Measurements from ENCODE around the gene CACNA1S. TPM values are rescaled to one million over a fixed set of nuclear protein-coding genes. Genes with fewer than 3 reads are reported as not detected.

Gene CACNA1S
- total RNA-seq, 1 experiment from 2014 or later: not detected

GRCh38 chr1:201076092-201076491, 36.1 kb downstream of the CACNA1S start:
- no peak for TF ChIP-seq CTCF (IDR thresholded peaks at IDR 0.05)
- no peak for TF ChIP-seq POLR2AphosphoS5 (IDR thresholded peaks at IDR 0.05; ENCODE audit: low read depth, low read length)
- no peak for TF ChIP-seq SIN3A (IDR thresholded peaks at IDR 0.05; ENCODE audit: borderline replicate concordance, insufficient read depth, low read depth, low read length)
- no peak for TF ChIP-seq TCF7L2 (IDR thresholded peaks at IDR 0.05; ENCODE audit: low read depth, low read length)
- TF ChIP-seq REST (IDR thresholded peaks at IDR 0.05; ENCODE audit: insufficient read depth in 1 of 2, low read depth in 2 of 2, low read length in 1 of 2): no peak
- CTCF ChIA-PET: no interaction called here
- in situ Hi-C loops (cut with HindIII; ENCODE audit: low pct_unique_long_range_greater_than_20kb, low sequenced_read_pairs) (no loop called here), intact Hi-C loops (cut with micrococcal nuclease; ENCODE audit: unreplicated experiment) (no loop called here)
- H3K4me3 ChIP-seq (ENCODE audit: low read depth in 2 of 2, low read length in 2 of 2): no peak overlapping the region
- H3K27me3 ChIP-seq (ENCODE audit: control insufficient read depth, insufficient read depth, low read length): 0 out of 2 replicates have a peak, but pooled peaks cover 3% of the 10 kb centered on the region
- no peaks in the 10 kb centered on the region for H3K9me3 ChIP-seq (ENCODE audit: control insufficient read depth, insufficient read depth, low read depth, low read length)
- DNase-seq (ENCODE audit: low read depth, low spot score) (no peak), ATAC-seq (no peak)
- H3K27ac ChIP-seq (ENCODE audit: low read length): no peak overlapping the region
- BruUV-seq (replicated peaks): no TSS peak
- POLR2A ChIA-PET: no interaction called here
- no peaks in the 10 kb centered on the region for H3K36me3 ChIP-seq (ENCODE audit: control insufficient read depth, insufficient read depth, low read length)
- H3K4me1 ChIP-seq (ENCODE audit: control insufficient read depth, insufficient read depth, low read length): no peaks in the 10 kb centered on the region

- ATAC-seq: no peak
- Histone ChIP-seq H3K27ac (ENCODE audit: low read length) (no peak overlapping the region), H3K4me1 (ENCODE audit: control insufficient read depth, insufficient read depth, low read length) (no peaks in the 10 kb centered on the region), H3K27me3 (ENCODE audit: control insufficient read depth, insufficient read depth, low read length) (0 out of 2 replicates have a peak, but pooled peaks cover 5% of the 10 kb centered on the region), H3K9me3 (ENCODE audit: control insufficient read depth, insufficient read depth, low read depth, low read length) (no peaks in the 10 kb centered on the region), H3K4me3 (ENCODE audit: low read depth in 2 of 2, low read length in 2 of 2) (no peak overlapping the region), H3K36me3 (ENCODE audit: control insufficient read depth, insufficient read depth, low read length) (no peaks in the 10 kb centered on the region)
- no peak for TF ChIP-seq SIN3A (IDR thresholded peaks at IDR 0.05; ENCODE audit: borderline replicate concordance, insufficient read depth, low read depth, low read length)
- no peak for TF ChIP-seq TCF7L2 (IDR thresholded peaks at IDR 0.05; ENCODE audit: low read depth, low read length)
- TF ChIP-seq POLR2AphosphoS5 (IDR thresholded peaks at IDR 0.05; ENCODE audit: low read depth, low read length): no peak
- TF ChIP-seq CTCF (IDR thresholded peaks at IDR 0.05): no peak
- TF ChIP-seq REST (IDR thresholded peaks at IDR 0.05; ENCODE audit: insufficient read depth in 1 of 2, low read depth in 2 of 2, low read length in 1 of 2): no peak
- no TSS peak for BruUV-seq (replicated peaks)
- CTCF ChIA-PET: no interaction called here
- POLR2A ChIA-PET: no interaction called here
- DNase-seq (ENCODE audit: low read depth, low spot score): no peak
- intact Hi-C loops (cut with micrococcal nuclease; ENCODE audit: unreplicated experiment) (no loop called here), in situ Hi-C loops (cut with HindIII; ENCODE audit: low pct_unique_long_range_greater_than_20kb, low sequenced_read_pairs) (no loop called here)
These were observed 38.2 kb downstream of the CACNA1S start for GRCh38 chr1:201074018-201074417.

Measured in Panc1 (cell line).